ENCODE data around the gene FKBP2.

Gene FKBP2

GRCh38 chr11:64291752-64292459, 51.0 kb downstream of the FKBP2 start:
- Histone ChIP-seq H3K36me3 (ENCODE audit: control insufficient read depth, insufficient read depth, low read length) (no peaks in the 10 kb centered on the region), H3K27ac (ENCODE audit: insufficient read depth, low read depth, low read length, poor library complexity, severe bottlenecking) (no peak overlapping the region), H3K4me3 (ENCODE audit: insufficient read depth, low read depth, low read length) (peak overlapping the region; percentile 4), H3K9me3 (ENCODE audit: control insufficient read depth, low read length) (no peaks in the 10 kb centered on the region), H3K4me1 (ENCODE audit: control insufficient read depth, insufficient read depth, low read length) (peaks cover 13% of the 10 kb centered on the region), H3K27me3 (ENCODE audit: control insufficient read depth, insufficient read depth, low read length, poor library complexity, severe bottlenecking) (peaks cover 80% of the 10 kb centered on the region)
- WGBS, 2 experiments: 2% methylated on average over 96 of the region's 96 CpGs

GRCh38 chr11:64292460-64293254, 51.8 kb downstream of the FKBP2 start:
- 41% methylated on average over 42 of the region's 42 CpGs for WGBS, 2 experiments
- no peak overlapping the region for H3K4me3 ChIP-seq (ENCODE audit: insufficient read depth, low read depth, low read length)

More at GRCh38 chr11:64292460-64293254, 51.8 kb downstream of the FKBP2 start:
- Histone ChIP-seq H3K36me3 (ENCODE audit: control insufficient read depth, insufficient read depth, low read length) (no peaks in the 10 kb centered on the region), H3K27ac (ENCODE audit: insufficient read depth, low read depth, low read length, poor library complexity, severe bottlenecking) (no peak overlapping the region), H3K4me1 (ENCODE audit: control insufficient read depth, insufficient read depth, low read length) (peaks cover 13% of the 10 kb centered on the region), H3K9me3 (ENCODE audit: control insufficient read depth, low read length) (no peaks in the 10 kb centered on the region), H3K27me3 (ENCODE audit: control insufficient read depth, insufficient read depth, low read length, poor library complexity, severe bottlenecking) (peaks cover 88% of the 10 kb centered on the region)
